Muscle of leg (tissue), 11 donors: ENCODE measurements around the gene CUX1. TPM values are rescaled to one million over a fixed set of nuclear protein-coding genes. Genes with fewer than 3 reads are reported as not detected.

Experiments
- DNase-seq: peaks from one replicate; pipeline ENCODE4 v3.0.0; 2013
- H3K27ac ChIP-seq: one replicate; pipeline ENCODE4 v1.5.1; 2013; ENCODE audit warnings: mild to moderate bottlenecking, low read length, control low read depth
- H3K27me3 ChIP-seq: one replicate; pipeline ENCODE4 v1.6.1; 2013; ENCODE audit warnings: low read length; ENCODE audit not compliant: control insufficient read depth, insufficient read depth
- H3K36me3 ChIP-seq: one replicate; pipeline ENCODE4 v1.6.1; 2013; ENCODE audit warnings: low read length; ENCODE audit not compliant: control insufficient read depth, insufficient read depth
- H3K4me1 ChIP-seq: one replicate; pipeline ENCODE4 v1.6.1; 2013; ENCODE audit warnings: low read length; ENCODE audit not compliant: control insufficient read depth, insufficient read depth
- H3K4me3 ChIP-seq: one replicate; pipeline ENCODE4 v1.5.1; 2013; ENCODE audit warnings: low read length, control low read depth
- H3K9me3 ChIP-seq: replicated peaks from 2 replicates; pipeline ENCODE4 v1.6.1; 2013; ENCODE audit warnings: low read depth, low read length; ENCODE audit not compliant: control insufficient read depth
- WGBS: methylation state at CpG from one replicate; pipeline ENCODE4 v1.1.5; 2013; ENCODE audit warnings: missing lambda C conversion rate; ENCODE audit not compliant: insufficient coverage; 5-methylcytosine and 5-hydroxymethylcytosine counted together
- polyA plus RNA-seq, 8 donors: library from polyadenylated mRNA; unstranded; fragments of 120-200 nt; gene quantifications; one replicate each; pipeline versions ENCODE4 v1.2.1 to v1.2.3, GENCODE V29; 2013; ENCODE audit warnings: inconsistent platforms in 1 of 8, low replicate concordance in 1 of 8; ENCODE audit not compliant: insufficient read length in 8 of 8, insufficient read depth in 1 of 8
- total RNA-seq: library from RNA; stranded (reverse); fragments of 120-200 nt; gene quantifications from one replicate; pipeline ENCODE4 v1.2.4, GENCODE V29; 2013

The CUX1 gene
- total and polyA plus RNA-seq, 9 donors, result 29.4 to 46.9 (median 40.8) TPM

GRCh38 chr7:102214477-102215072 lies 397.1 kb downstream of the CUX1 start:
- Histone ChIP-seq H3K4me1 (peaks cover 9% of the 10 kb centered on the region), H3K36me3 (peaks cover 13% of the 10 kb centered on the region), H3K27ac (no peak overlapping the region), H3K4me3 (no peak overlapping the region), H3K27me3 (no peaks in the 10 kb centered on the region), H3K9me3 (no peaks in the 10 kb centered on the region)
- no peak for DNase-seq
- 78% methylated on average over 6 of the region's 15 CpGs for WGBS

DNA sequence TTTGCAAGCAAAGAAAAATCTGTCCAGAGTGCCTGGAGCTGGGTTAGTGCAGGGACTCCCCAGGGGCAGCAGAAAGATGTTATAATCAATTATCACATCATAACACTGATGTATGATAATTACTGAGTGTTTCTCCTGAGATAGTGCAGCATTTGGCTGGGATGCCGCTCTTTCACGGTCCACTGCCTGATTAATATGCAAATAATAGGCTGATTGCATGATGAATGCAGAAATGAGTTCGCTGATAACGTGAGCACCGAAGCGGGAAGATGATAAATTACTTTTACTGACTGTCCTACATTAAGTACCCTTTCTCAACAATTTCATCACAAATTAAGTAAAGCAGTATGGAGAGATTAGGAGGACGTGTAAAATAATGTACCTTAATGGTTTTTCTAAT lies 397.8 kb downstream of the CUX1 start:
- no peaks in the 10 kb centered on the region for H3K9me3 ChIP-seq
- no peak for DNase-seq
- WGBS, result no CpG with 5 or more reads among the region's 7 CpGs
- peaks cover 9% of the 10 kb centered on the region for H3K36me3 ChIP-seq
- no peaks in the 10 kb centered on the region for H3K27me3 ChIP-seq
- H3K27ac ChIP-seq, result no peak overlapping the region
- H3K4me1 ChIP-seq, result peaks cover 9% of the 10 kb centered on the region
- H3K4me3 ChIP-seq, result no peak overlapping the region

- Histone ChIP-seq H3K9me3 (no peaks in the 10 kb centered on the region), H3K36me3 (peaks cover 9% of the 10 kb centered on the region), H3K4me3 (no peak overlapping the region), H3K27me3 (no peaks in the 10 kb centered on the region), H3K4me1 (peaks cover 10% of the 10 kb centered on the region), H3K27ac (no peak overlapping the region)
- no peak for DNase-seq
- 82% methylated on average over 5 of the region's 11 CpGs for WGBS
These were observed 398.3 kb downstream of the CUX1 start for GRCh38 chr7:102215711-102216110.

DNA sequence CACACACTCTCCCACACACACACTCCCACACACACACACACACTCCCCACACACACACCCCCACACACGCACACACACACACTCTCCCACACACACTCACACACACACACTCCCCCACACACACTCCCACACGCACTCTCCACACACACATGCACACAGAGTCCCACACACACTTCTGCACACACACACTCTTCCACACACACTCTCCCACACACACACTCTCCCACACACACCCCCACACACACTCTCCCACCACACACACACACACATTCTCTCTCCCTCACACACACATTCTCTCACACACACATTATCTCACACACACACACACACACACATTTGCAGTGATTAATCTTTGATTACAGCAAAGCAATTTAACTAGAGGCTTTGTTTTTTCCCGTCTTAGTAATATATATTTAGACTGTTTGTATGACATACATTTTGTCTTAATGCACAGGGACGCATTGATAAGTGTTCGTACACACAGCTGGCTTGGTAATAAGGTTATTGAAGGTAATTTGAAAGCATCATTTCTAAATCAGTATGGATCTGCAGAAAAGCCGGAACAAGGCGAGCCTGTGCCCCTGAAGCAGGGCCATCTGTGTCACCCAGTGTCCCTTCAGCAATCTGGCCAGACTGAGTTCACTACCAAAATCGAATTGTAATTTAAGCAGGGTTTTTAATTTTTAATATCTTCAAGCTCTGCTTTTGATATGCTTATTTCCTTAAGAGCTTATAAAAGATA lies 399.3 kb downstream of the CUX1 start:
- Histone ChIP-seq H3K27me3 (no peaks in the 10 kb centered on the region), H3K4me3 (no peak overlapping the region), H3K4me1 (peaks cover 20% of the 10 kb centered on the region), H3K27ac (no peak overlapping the region), H3K36me3 (peaks cover 4% of the 10 kb centered on the region), H3K9me3 (no peaks in the 10 kb centered on the region)
- WGBS, result 92% methylated on average over 4 of the region's 8 CpGs
- DNase-seq, result no peak

DNA sequence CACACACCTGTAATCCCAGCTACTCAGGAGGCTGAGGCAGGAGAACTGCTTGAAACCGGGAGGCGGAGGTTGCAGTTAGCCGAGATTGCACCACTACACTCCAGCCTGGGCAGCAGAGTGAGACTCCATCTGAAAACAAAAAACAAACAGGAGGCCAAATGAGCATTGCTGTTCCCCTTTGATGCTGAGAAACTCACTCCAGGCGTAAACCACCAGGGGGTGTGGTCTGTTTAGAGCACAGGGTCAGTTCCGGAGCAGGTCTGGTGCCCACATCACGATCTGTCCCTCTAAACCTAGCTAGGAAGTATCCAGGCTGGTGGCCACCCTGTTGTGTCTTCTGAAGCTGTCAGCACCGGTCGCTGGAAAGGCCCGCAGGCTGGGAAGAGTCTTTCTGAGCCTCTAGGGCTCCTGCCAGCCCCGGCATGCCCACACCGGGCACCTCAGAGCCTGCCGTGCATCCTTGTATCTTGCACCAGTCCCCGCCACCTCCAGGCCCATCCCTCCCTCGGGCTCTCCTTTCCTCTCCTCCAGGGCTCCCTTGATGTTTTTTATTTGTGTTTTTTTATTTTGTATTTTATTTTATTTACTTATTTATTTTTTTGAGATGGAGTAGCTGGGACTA lies 402.9 kb downstream of the CUX1 start:
- no peak overlapping the region for H3K4me3 ChIP-seq
- peaks cover 6% of the 10 kb centered on the region for H3K36me3 ChIP-seq
- no peaks in the 10 kb centered on the region for H3K9me3 ChIP-seq
- 91% methylated on average over 10 of the region's 14 CpGs for WGBS
- no peaks in the 10 kb centered on the region for H3K27me3 ChIP-seq
- peaks cover 27% of the 10 kb centered on the region for H3K4me1 ChIP-seq
- no peak for DNase-seq
- H3K27ac ChIP-seq, result peak overlapping the region; percentile 78

DNA sequence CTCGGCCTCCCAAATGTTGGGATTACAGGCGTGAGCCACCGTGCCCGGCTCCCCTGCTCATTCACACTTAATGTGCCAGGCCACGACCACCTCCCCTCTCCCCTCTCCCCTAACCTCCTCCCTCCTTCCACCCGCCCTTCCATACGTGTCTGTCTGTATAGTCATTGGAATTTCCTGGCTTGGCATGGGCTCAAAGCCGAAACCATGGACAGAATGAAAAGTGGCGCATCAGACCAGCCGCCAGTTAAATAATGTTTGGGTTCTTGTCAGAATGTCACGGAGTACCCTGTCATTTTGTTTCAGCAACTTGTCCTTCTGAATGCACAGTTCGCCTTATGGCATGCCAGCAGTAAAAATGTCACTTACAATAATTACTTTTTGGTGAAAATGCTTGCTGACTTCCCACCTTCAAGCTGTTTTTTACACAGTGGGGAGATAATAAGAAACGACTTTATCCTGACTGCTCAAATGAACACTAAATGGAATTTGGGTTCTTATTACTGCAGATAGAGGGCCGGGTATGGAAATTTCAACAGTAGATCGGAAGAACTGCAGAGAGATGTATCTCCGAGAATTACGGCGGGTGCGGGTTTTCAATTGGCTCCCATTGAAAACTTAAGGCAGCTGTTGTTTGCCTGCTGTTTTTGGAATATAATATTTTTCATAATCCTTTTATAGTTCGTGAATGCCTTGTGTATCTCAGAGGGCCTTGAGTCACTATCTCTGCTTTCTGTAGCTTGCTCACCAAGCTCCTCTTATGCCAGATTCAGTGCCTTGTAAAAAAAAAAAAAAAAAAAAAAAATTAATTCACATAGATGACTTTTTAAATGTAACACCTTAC lies 403.8 kb downstream of the CUX1 start:
- peaks cover 10% of the 10 kb centered on the region for H3K36me3 ChIP-seq
- no peak overlapping the region for H3K4me3 ChIP-seq
- H3K4me1 ChIP-seq, result peaks cover 27% of the 10 kb centered on the region
- peak; percentile 60 for DNase-seq
- H3K9me3 ChIP-seq, result no peaks in the 10 kb centered on the region
- peak overlapping the region; percentile 78 for H3K27ac ChIP-seq
- no peaks in the 10 kb centered on the region for H3K27me3 ChIP-seq
- WGBS, result 43% methylated on average over 9 of the region's 20 CpGs

GRCh38 chr7:102221961-102222360 lies 404.5 kb downstream of the CUX1 start:
- 91% methylated on average over 4 of the region's 9 CpGs for WGBS
- peaks cover 27% of the 10 kb centered on the region for H3K4me1 ChIP-seq
- H3K4me3 ChIP-seq, result no peak overlapping the region
- DNase-seq, result no peak
- H3K27ac ChIP-seq, result peak overlapping the region; percentile 51
- H3K27me3 ChIP-seq, result no peaks in the 10 kb centered on the region
- no peaks in the 10 kb centered on the region for H3K9me3 ChIP-seq
- peaks cover 6% of the 10 kb centered on the region for H3K36me3 ChIP-seq

DNA sequence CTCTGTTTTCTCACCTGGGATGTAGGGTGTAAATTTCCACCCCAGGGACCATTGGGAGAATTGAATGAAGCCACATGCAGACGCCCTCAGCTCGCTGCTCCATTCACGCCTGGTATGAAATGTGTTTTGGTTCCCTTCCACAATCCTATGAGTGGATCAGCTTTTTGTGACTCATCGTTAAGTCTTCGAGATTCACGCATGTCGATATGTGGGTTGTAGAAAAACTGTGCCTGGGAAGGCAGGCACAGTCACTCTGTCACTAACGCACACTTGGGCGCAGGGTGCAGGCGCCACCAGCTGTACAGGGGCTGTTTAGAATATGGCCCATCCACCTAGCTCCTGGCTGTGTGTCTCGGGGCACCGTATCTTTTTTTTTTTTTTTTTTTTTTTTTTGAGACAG lies 405.0 kb downstream of the CUX1 start:
- no peak for DNase-seq
- 90% methylated on average over 7 of the region's 12 CpGs for WGBS
- H3K27me3 ChIP-seq, result no peaks in the 10 kb centered on the region
- H3K36me3 ChIP-seq, result peaks cover 7% of the 10 kb centered on the region
- peaks cover 27% of the 10 kb centered on the region for H3K4me1 ChIP-seq
- no peak overlapping the region for H3K27ac ChIP-seq
- no peaks in the 10 kb centered on the region for H3K9me3 ChIP-seq
- H3K4me3 ChIP-seq, result no peak overlapping the region

- H3K9me3 ChIP-seq, result no peaks in the 10 kb centered on the region
- no peak overlapping the region for H3K27ac ChIP-seq
- 94% methylated on average over 2 of the region's 5 CpGs for WGBS
- H3K4me3 ChIP-seq, result no peak overlapping the region
- DNase-seq, result no peak
- peaks cover 27% of the 10 kb centered on the region for H3K4me1 ChIP-seq
- peaks cover 13% of the 10 kb centered on the region for H3K36me3 ChIP-seq
- H3K27me3 ChIP-seq, result no peaks in the 10 kb centered on the region
These were observed 405.8 kb downstream of the CUX1 start for GRCh38 chr7:102223184-102223583.

GRCh38 chr7:102225025-102225424 lies 407.6 kb downstream of the CUX1 start:
- 94% methylated on average over 6 of the region's 10 CpGs for WGBS
- Histone ChIP-seq H3K9me3 (no peaks in the 10 kb centered on the region), H3K4me3 (no peak overlapping the region), H3K36me3 (peaks cover 28% of the 10 kb centered on the region), H3K27ac (no peak overlapping the region), H3K4me1 (peaks cover 27% of the 10 kb centered on the region), H3K27me3 (no peaks in the 10 kb centered on the region)
- no peak for DNase-seq
